Glomerular endothelial cell (primary cell): ENCODE results near the gene LCOR. TPM values are rescaled to one million over a fixed set of nuclear protein-coding genes. Genes with fewer than 3 reads are reported as not detected.
"Not testable (repeated sequence)": the region's sequence is repeated elsewhere in the genome, so short reads cannot be mapped to it uniquely, and the experiment has no call there.

Experiments
- DNase-seq: peaks from one replicate; pipeline ENCODE4 v3.0.0-alpha.2; 2011; ENCODE audit warnings: low read depth, low spot score; ENCODE audit errors: extremely low read depth
- total RNA-seq: library from RNA; depleted of rRNA; stranded (reverse); fragments of >200 nt; gene quantifications from 2 replicates; pipeline ENCODE4 v1.2.3, GENCODE V29; 2015

The LCOR gene
- total RNA-seq, 1 donor from 2014 or later = 30.5 TPM

GRCh38 chr10:96838529-96838928 is 6.4 kb downstream of the LCOR start:
- no peak for DNase-seq

GRCh38 chr10:96840841-96841518 is 8.9 kb downstream of the LCOR start:
- no peak for DNase-seq

DNA sequence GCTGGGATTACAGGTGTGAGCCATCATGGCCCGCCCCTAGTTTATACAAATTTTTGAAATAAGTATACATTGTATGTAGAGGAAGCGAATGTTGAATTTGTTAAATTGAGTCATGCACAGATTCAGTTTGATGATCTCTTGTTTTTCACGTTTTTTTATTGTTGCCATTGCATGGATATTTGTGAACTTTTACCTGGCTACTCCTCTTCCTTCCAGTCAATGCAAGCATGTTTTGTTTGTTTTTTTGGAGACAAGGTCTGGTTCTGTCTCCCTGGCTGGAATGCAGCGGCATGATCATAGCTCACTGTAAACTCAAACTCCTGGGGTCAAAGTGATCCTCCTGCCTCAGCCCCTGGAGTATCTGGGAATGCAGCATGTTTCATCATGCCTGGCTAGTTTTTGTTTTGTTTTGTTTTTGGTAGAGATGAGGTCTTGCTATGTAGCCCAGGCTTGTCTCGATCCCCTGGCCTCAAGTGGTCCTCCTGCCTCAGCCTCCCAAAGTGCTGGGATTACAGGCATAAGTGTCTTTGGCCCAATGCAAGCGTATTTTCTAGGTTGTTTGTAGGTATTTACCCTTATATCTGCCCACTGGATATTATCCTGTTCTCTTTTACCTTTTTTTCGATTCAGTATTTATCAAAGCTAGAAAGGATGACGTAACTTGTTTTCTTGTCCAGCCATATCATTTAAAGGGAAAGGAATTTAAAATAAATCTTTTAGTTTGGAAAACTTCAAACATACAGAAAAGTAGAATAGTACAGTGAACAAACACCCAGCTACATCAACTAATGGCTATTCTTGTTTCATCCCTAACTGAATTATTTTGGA is 11.0 kb downstream of the LCOR start:
- DNase-seq = no peak

GRCh38 chr10:96843823-96844222 is 11.7 kb downstream of the LCOR start:
- no peak for DNase-seq

GRCh38 chr10:96846395-96846794 is 14.3 kb downstream of the LCOR start:
- no peak for DNase-seq

GRCh38 chr10:96846926-96847325 is 14.8 kb downstream of the LCOR start:
- DNase-seq = no peak

GRCh38 chr10:96847356-96847755 is 15.3 kb downstream of the LCOR start:
- not testable (repeated sequence) for DNase-seq

GRCh38 chr10:96850113-96850512 is 18.0 kb downstream of the LCOR start:
- no peak for DNase-seq

DNA sequence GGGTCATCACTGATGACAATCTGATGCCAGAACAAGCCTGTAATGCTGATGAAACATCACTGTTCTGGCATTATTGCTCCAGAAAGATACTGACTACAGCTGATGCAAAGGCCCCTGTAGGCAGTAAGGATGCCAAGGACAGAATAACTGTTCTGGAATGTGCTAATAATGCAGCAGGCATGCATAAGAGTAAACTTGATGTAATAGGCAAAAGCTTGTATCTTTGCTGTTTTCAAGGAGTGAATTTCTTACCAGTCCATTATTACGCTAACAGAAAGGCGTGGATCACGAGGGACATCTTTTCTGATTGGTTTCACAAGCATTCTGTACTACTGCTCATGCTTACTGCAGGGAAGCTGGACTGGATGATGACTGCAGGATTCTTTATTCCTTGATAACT is 18.7 kb downstream of the LCOR start:
- DNase-seq = no peak

DNA sequence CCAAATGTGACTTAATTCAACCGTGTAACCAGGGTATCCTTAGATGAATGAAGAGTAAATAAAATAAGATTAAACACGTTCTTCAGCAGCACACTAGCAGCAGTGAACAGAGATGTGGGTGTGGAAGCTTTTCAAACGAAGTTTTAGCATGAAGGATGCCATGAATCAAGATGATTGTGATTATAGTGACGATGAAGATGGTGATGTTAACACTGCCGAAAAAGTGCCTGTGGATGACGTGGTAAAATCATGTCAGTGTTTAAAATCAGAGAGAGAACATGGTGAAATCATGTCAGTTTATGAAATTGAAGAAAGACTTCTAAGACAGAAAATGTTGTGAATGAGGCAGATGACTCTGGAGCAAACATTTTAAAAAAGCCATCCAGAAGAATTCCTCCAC is 19.2 kb downstream of the LCOR start:
- no peak for DNase-seq

DNA sequence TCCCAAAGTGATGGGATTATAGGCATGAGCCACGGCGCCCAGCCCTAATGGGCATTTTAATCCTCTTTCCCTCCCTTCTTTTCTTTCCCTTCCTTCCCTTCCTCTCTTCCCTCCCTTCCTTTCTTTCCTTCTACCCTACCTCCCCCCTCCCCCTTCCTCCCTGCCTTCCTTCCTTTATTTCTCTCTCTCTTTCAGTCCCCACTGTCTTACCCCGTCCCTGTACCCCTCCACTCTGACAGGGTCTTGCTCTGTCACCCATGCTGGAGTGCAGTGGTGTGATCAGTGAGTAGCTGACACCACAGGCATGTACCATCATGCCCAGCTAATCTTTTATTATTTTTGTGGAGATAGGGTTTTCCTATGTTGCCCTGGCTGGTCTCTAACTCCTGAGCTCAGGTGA is 24.2 kb downstream of the LCOR start:
- no peak for DNase-seq

GRCh38 chr10:96857301-96858012 is 25.4 kb downstream of the LCOR start:
- no peak for DNase-seq

GRCh38 chr10:96858038-96858705 is 26.1 kb downstream of the LCOR start:
- DNase-seq = no peak

DNA sequence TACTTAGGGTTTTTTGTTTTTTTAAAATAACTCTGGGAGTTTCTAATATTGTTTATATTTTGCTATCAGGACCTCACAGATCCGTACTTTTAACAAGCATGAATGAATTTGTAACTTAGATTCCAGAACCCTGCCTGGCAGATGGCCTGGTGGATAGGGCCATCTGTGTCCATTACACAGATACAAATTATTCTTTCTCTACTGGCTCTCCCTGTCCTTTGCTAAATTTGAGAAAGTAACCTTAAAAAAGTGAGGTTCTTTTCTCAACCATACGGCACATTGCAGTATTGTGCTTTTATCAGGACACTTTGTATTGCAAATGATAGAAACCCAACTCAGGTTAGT is 26.6 kb downstream of the LCOR start:
- no peak for DNase-seq

DNA sequence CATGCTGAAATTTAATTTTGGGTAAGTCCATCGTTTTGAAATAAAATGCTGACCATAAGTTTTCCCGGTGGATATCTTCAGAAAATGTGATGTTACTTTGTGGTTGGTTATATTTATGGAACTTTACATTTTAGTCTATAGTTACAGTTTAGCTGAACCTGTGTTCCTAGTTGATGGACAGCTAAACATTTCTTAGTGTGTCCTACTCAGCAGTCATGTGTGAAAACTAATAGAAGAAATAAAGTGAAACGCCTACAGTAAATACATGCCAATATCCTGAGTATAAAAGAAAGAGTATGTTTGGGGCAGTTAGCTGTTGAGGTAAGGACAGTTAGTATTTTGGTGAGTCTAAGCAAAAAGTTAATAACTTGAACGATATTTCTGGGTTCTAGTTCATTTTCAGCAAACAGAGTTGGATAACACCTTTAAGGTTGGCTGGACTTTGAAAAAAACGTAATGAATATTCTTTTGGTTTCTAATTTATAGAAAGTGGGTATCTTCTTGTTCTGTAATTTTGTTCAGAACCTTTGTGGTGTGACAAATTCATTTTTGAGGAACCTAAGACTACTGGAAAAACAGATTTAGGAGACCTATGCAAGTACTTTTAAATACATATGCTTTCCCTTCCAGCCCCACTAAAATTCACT is 28.7 kb downstream of the LCOR start:
- DNase-seq = no peak

DNA sequence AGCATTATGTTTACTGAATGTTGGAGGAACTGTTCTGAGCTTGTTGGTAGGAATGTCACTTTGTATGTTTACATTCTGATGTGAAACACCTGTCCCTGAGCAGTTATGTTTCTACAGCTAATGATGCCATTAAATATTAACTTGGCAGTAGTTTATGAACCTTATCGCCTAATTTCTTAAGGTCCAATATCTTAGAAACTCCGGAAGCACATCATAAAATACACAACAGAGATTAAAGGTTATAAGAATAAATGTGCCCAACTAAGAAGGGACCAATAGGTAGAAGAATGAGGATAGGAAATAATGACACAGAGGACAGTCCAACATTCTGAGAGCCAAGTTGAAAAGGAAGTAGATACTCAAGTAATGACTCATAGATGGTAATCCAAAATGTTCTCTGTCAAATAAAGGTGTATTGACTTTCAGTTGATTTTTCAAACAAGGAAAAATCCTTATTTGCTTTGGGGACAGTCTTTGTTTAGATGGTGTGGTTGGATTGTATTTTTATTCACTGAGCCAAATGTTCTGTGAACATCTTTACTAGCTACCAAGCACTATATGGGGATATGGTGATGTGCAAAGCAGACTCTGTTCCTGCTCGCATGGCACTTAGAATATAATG is 31.9 kb downstream of the LCOR start:
- DNase-seq = peak; percentile 52

GRCh38 chr10:96873086-96873485 is 41.0 kb downstream of the LCOR start:
- DNase-seq = no peak

DNA sequence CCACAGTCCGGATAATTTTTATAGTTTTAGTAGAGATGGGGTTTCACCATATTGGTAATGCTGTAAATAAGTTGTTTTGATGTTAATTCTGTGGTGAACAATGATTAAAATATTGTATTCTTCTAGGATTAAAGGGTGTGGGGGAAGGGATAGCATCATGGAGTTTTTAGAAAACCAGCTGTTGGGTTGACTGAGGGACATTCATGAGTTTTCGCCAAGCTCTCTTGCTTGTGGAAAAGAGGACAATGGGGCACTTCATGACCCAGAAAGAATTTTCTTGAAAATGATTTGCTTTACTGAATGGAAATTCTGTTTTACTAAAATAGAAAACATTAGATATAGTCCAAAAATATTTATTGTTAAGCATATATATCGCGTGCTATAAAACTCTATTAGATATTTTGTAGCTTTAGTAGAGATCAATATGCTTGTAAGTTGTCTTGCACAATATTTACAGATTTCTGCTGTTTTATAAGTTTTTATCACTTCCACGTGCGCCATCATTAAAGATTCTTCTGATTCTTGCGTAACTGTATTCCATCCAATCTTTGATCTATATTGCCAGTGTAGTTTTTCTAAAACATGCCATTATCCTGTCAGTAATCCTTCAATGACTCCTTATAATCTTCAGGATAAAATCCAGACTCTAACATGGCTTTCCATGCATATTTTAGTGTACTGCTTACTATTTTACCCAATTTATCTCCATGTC is 41.8 kb downstream of the LCOR start:
- no peak for DNase-seq

DNA sequence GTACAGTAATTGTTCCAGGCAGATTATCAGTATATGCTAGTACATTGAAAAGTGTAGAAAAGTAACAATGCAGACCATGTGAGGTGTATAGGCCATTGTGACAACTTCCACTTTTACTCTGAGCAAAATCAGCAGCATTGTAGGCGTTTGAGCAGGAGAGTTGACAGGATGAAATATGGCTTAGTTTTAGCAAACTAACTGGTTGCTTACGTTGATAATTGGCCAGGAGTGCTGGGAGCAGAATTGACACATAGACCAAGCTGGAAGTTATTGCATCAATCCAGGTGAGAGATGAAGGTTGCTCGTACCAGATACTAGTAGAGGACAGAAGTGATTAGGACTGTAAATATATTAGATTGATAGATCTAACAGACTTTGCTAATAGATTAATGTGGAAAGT is 46.0 kb downstream of the LCOR start:
- no peak for DNase-seq

GRCh38 chr10:96880575-96880974 is 48.5 kb downstream of the LCOR start:
- no peak for DNase-seq
